HTR-8/SVneo (cell line): ENCODE measurements around the gene PHKA1.
"Not testable (repeated sequence)": the region's sequence is repeated elsewhere in the genome, so short reads cannot be mapped to it uniquely, and the experiment has no call there.

Experiments
- DNase-seq: peaks from one replicate; pipeline ENCODE4 v3.0.0; 2011; ENCODE audit warnings: low spot score, mixed read lengths; ENCODE audit not compliant: insufficient read length
- FAIRE-seq: peaks from 2 replicates; lab custom pipeline; 2011; peaks lifted over from hg19 to GRCh38; lab: Jason Lieb, UNC

Gene PHKA1

DNA sequence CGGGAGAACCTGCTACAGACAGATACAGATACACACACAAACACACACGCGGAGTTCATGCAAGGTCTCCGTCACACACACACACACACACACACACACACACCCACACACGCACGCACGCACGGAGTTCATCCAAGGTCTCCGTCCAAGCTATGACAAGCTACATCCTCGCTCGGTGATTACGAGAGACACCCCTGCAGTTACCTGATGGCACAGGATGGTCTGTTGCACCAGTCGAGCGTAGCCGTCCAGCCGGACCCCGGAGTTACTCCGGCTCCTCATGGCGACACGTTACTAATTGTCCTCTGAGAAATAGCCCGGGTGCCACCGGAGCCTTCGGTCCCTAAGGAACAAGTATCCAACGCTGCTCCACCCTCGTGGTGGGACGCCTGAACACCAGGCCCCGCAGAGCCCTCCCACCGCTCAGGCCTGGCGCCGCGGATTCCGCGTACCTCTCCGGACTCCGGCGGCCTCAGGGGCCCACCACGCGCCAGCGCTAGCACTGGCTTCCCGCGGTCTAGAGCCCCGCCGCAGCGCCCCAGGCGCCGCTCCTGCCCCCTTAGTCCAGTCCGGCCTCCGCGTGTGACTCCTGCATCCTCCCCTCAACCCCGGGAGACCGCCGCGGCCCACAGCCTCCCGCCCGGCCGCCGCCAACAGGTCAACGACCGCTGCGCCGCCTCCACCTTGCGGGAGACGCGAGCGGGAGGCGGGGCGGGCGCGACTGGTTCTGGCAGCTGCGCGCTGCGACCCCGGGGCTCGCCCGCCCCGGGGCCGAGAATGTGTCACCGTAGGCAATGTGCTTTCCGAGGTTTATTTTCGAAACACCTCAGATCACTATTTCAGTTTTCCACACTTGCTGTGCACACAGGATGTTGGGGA lies at the start of gene PHKA1:
TSS of gene PHKA1 (minus strand) at position 708 of the 879 bp plus-strand sequence. CDS start at position 282, 426 bp downstream.
- DNase-seq (peak; percentile 56), FAIRE-seq (peak; percentile 83)

- not testable (repeated sequence) for DNase-seq, FAIRE-seq
These were observed 46.3 kb upstream of the PHKA1 start for GRCh38 chrX:72760454-72760853.

DNA sequence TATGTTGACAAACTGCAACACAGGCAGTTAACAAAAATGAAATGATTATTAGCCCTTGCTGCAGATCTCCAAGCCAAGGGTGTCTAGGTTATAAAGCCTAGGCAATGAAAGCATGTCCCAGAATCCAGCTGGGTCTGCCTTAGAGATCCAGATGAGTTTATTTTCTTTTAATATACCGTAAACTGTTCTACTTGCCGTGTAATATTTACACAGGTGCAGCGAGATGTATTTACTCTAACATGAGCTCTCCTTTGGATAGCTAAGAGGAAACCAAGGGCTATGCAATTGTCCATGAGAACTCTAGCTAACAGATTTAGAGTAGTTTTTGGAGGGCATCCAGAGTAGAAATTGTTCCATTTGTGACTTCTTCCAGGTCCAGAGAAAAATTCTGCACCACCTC lies 34.4 kb upstream of the PHKA1 start:
- FAIRE-seq, result peak; percentile 64
- not testable (repeated sequence) for DNase-seq

- not testable (repeated sequence) for DNase-seq, FAIRE-seq
These were observed 31.4 kb upstream of the PHKA1 start for GRCh38 chrX:72745546-72745945.

DNA sequence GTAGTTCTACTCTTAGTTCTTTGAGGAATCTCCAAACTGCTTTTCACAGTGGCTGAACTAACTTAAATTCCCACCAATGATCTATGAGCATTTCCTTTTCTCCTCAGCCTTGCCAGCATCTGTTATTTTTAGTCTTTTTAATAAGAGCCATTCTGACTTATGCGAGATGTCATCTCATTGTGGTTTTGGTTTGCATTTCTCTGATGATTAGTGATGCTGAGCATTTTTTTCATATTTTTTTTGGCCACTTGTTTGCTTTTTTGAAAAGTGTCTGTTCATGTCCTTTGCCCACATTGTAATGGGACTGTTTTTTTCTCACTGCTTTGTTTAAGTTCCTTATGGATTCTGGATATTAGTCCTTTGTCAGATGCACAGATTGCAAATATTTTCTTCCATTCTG lies 21.5 kb upstream of the PHKA1 start:
- no peak for DNase-seq
- no peak for FAIRE-seq

DNA sequence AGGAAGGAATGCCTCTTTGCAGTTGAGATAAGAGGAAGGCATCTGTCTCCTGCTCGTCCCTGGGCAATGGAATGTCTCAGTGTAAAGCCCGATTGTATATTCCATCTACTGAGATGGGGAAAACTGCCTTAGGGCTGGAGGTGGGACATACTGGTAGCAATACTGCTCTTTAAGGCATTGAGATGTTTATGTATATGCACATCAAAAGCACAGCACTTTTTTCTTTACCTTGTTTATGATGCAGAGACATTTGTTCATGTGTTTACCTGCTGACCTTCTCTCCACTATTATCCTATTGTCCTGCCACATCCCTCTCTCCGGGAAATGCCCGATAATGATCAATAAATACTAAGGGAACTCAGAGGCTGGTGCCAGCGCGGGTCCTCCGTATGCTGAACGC lies 19.5 kb upstream of the PHKA1 start:
- FAIRE-seq, DNase-seq: not testable (repeated sequence)

DNA sequence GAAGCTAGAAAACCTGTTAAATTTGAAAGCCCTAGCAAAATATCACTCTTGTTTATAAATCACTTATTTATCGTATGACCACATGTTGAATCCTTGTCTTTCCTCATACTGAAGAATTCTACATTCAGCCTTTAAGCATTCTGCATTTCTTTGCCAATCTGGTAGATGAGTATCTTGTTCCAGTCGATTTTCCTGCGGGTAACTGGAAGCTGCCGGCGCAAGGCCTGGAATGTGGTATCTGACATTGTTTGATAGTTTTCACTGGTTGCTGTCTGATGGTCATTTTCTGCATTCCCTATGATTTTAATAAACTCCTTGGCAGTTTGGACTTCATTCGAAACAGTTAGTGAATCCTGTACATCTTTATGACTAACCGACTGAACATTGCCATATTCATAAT lies 13.7 kb upstream of the PHKA1 start:
- DNase-seq, result no peak
- no peak for FAIRE-seq

DNA sequence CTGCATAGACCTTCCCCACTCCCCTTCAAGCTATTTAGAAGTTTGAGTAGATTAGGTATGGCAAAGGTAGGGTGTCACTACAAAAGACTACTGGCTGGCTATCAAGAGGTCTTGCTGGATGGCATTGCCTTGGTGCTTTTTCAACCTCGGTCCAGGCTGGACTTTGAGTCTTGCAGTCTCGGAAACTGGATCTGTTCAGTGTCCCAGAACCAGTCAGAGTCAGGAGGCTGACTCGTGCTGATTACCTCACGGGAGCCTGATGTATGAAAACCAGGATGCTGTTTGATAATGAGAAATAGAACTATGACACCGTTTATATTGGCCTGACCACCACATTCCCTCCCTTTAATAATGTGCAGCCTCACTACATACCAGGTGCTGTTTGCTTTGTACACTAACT lies 2.7 kb upstream of the PHKA1 start:
- DNase-seq (no peak), FAIRE-seq (no peak)

- FAIRE-seq, result no peak
- no peak for DNase-seq
These were observed 1.4 kb upstream of the PHKA1 start for GRCh38 chrX:72715546-72715945.

GRCh38 chrX:72714478-72714916 lies 391 bp upstream of the PHKA1 start:
- FAIRE-seq, result peak; percentile 23
- peak; percentile 62 for DNase-seq

GRCh38 chrX:72713130-72713529 lies 976 bp downstream of the PHKA1 start:
- peak; percentile 9 for FAIRE-seq
- no peak for DNase-seq

DNA sequence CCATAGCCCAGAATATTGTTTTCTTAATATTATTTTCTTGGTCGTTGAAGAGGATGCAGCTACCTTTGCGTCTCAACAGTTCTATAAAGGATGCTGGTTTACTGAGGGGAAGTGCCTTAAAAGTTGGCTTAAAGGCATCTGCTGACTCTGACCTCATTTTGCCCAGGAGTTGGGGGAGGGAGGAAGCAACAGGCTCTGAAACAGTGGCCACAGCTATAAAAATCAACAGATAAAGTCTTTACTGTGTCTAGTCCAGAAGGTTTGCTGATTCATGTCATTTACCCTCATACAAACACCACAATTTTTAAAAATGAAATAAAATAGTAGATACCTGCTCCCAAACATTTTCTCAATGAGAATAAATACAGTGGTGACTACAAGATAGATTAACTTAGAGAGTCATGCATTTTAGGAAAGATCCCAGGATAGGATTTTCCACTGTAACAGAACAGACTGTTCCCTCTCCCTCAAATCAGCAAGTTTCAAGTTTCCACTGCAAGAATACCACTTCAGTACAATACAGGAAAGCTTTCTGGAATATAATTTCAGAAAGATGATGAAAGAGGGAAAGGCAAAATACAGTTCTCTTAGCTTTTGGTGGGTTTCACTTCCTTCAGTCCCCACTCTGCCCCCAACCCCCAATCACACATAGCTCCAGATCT lies 1.9 kb downstream of the PHKA1 start:
- FAIRE-seq (no peak), DNase-seq (peak; percentile 11)

GRCh38 chrX:72705814-72706213 lies 8.3 kb downstream of the PHKA1 start:
- FAIRE-seq, result no peak

DNA sequence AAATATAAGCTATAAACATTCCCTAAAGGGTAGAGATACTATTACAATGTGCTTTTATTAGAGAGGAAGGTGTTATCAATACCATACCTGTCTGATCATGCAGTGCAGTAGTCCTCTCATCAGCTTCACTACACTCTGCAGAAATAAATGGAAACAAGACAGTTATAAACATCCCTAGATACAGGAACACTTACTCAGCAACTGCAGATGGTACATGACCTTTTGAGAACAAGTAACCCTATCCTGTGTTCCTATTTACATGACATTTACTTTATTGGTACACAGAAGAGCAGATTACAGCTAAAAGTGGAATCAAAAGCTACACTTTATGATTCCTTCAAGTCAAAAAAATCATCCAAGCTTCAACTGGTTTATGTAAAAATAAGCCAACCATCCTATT lies 9.0 kb downstream of the PHKA1 start:
- no peak for DNase-seq
- FAIRE-seq, result no peak

More at GRCh38 chrX:72705814-72706213, 8.3 kb downstream of the PHKA1 start:
- DNase-seq, result no peak

DNA sequence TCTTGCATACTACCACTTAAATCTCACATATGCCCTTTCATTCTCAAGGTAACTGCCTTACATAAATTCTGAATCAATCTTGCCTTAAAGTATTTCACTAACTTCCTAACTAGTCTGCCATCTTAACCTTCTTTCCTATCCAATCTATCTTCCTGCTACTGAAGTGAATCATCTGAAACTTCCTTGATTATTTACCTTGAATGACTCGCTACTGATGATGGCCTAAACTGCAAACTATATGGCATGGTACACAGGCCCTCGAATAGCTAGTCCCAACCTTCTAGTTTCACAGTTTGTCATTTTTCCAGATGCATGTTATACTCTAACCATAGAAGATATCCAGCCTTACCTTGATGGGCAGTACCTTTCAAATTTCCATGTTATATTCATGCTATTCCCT lies 19.9 kb downstream of the PHKA1 start:
- DNase-seq, result no peak
- no peak for FAIRE-seq

GRCh38 chrX:72693477-72693876 lies 20.6 kb downstream of the PHKA1 start:
- peak; percentile 28 for FAIRE-seq
- no peak for DNase-seq

- DNase-seq, result no peak
These were observed 26.7 kb downstream of the PHKA1 start for GRCh38 chrX:72687396-72687795.

GRCh38 chrX:72685810-72686456 lies 28.2 kb downstream of the PHKA1 start:
- DNase-seq, result no peak
- no peak for FAIRE-seq

More at GRCh38 chrX:72687396-72687795, 26.7 kb downstream of the PHKA1 start:
- FAIRE-seq, result no peak

GRCh38 chrX:72685018-72685417 lies 29.1 kb downstream of the PHKA1 start:
- DNase-seq (no peak), FAIRE-seq (no peak)

GRCh38 chrX:72683631-72684030 lies 30.5 kb downstream of the PHKA1 start:
- FAIRE-seq (no peak), DNase-seq (no peak)

GRCh38 chrX:72676465-72676864 lies 37.6 kb downstream of the PHKA1 start:
- FAIRE-seq, result no peak
- DNase-seq, result no peak
